GM15510 (cell line): ENCODE data around the gene SUFU.

Experiments used
- POLR2A ChIP-seq: IDR thresholded peaks from 3 replicates; pipeline ENCODE4 v1.6.1; 2011; ENCODE audit warnings: borderline replicate concordance; ENCODE audit not compliant: insufficient read length; ENCODE audit errors: extremely low read depth

Gene SUFU

DNA sequence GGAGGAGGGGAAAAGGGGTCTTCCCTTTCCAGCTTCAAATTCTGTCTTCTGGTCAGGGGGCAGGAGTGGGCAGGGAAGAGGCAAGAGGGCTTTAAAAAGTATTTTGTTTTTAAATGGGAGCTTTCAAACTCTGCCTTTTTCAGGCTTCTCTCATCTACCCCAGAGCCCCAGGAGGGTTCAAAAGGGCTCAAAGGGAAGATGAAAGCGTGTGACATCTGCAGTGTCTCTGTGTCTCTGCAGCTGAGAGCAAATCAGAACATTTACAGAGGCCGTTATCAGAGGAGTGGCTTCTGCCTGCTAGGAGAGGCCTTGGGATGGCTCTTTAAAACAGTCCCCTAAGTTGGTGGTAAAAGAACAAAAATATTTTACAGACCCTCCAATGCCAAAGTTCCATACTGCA lies 170.8 kb downstream of the SUFU start:
- no peak for TF ChIP-seq POLR2A

DNA sequence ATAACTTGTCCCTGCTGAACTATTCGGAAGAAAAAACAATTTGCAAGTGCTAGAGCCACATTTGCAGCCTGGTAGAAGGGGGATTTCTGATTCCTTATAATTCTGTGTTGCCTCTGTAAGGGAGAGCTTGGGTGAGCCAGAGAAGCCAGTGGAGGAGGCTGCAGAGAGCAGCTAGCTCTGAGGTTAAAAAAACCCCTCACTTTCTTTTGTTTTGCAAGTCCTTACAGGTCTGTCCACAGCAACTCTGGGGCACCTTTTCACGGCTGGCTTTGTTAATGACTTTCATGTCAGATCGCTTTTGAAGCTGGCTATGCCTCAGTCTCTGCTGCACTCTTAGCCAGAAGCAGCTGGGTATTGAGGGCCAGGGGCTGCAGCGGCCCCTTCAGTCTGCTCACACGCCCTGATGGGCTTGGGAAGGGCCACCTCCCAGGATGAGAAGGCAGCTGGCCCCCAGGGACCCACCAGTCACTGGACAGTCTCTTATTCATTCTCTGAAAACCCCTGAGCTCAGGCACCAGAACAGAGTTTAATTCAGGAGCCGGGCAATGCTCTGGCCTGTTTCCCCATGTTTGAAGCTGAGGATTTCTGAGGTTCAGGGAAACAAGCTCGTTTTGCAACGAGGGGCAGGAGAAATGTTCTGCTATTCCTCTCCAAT lies 171.4 kb downstream of the SUFU start:
- TF ChIP-seq POLR2A = no peak

DNA sequence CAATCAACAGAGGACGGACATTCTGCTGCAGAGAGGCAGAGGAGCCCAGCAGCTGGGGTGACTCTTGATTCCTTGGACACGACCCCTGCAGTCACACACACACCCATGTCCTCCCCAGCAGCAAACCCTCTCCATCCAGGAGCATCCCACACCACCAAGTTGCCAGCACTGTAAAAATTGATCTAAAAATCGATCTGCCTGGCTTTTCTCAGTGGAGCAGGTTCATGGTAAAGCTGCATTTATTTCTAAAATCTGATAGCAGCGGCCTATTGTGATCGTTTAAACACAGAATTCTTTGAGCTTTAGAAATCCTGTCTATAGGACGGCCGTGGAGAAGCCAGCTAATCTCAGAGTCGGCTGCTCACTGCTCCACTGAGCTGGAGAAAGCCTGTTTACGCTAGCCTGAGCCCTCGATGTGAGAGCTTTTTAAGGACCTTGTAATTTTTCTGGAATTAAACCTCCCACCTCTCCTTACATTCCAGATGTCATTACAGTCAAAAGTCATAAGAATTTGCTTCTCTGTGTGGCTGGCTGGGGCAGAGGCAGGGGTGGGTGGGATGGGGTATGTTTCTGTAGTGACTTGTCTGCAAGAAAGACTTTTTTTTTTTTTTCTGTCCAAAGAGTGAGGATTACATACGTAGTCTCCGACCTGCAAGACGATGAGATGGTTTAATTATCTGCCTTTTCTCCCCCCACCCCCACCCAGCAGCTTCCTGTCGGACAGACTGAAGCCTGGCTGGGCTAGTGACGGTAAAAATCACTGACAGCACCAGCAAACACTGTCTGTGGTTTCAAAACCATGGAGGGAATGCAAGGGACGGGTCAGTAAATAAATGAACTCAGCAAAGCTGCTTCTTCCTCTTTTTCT lies 172.1 kb downstream of the SUFU start:
- no peak for TF ChIP-seq POLR2A

DNA sequence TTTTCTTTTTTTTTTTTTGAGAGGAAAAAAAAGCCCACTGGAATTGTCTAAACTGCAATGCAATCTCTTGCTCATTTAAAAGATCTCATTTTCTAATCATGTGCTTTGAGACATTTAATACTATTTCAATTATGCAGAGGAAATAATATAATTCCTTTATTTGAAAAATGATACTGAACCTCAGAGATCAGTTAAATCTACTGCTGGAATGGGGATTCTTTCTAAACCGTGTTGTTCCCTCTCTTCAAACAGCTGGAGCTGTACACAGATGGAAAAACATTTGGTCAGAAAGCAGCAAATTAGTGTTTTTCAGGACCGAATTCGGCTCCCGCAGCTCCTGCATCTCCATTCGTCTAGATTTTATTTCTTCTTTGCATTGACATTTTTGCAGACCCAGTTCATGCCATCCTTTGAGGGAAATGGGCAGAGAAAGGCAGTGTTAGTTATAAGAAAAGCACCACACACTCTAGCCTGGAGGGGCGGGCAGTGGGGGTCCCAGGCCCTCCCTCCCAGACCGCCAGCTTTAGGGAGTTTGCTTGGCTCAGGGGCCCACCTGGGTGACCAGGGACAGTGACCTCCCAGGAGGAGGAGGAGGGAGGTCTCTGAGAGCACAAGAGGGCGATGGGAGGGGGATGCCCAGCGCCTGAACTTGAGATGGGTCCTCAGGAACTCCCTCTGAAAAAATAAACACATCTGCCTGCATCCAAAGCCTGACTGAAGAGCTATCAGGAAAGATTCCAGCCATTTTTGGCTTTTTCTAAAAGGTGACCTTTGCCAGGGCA lies 173.0 kb downstream of the SUFU start:
- TF ChIP-seq POLR2A = no peak

DNA sequence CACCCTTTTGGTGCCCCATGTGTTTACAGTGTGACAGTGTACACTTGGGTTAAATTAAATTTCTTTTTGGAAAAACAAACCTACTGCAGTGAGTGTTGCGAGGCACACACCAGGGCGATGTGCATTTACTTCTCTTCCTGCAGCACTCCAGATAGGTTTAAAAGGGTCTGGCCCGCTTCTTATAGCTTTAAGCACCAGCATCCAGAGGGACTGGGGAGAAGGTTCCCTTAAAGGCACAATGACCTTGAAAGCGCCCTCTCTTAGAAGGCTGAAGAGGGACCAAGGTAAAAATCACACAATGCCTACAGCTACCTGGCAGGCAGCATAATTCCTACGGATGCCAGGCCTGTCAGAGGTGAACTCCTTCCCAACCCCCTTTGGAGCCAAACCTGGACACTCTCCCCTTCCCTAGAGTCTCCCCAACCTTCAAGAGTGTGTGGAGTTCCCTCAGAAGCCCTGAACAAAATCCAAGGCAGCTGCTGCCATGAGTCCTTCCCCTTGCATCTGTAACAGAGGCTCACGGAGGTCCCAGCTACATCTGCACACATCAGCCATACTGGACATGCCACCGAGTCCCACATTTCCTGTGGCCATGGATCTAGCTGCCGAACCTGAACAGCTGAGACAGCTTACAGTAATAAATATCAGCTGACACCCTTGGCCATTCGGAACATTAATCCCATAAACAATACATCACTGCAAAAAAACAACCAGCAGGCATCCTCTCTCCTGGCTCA lies 173.7 kb downstream of the SUFU start:
- TF ChIP-seq POLR2A = no peak

DNA sequence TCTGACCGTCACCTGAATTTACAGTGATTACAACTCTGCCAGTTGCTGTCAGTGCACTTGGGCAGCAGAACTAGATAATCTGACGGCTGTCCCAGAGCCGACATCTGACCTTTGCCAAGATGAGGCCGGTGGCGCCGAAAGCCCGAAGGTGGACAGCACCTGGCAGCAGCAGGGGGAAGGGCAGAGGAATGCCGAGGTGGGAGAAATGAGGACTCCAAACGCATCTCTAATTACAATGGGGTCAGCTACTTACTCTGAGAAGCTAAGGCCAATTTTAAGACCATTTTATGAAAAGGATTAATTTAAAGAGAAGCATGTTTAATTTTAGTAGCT lies 174.3 kb downstream of the SUFU start:
- TF ChIP-seq POLR2A = no peak

DNA sequence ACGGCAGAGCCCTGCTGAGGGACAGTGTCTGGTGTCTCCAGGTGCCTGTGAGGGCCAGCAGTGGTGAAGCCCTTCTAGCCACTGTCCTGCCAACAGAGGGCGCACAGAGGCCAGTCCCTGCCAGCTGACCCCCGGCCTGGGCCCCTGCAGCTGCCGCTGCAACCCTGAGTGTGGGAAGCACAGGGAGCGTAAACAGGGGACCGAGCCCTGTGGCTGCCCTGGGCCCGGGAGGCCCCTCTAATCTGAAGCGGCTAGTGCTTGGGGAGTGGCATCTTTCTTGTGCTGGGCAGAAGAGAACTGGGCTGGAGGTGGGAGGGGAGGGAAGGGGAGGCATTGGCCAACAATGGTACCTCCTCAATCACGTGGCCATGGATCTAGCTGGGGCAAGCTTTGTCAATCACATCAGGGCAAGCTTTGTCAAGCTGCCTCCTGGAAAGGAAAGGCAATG lies 175.1 kb downstream of the SUFU start:
- TF ChIP-seq POLR2A = no peak

DNA sequence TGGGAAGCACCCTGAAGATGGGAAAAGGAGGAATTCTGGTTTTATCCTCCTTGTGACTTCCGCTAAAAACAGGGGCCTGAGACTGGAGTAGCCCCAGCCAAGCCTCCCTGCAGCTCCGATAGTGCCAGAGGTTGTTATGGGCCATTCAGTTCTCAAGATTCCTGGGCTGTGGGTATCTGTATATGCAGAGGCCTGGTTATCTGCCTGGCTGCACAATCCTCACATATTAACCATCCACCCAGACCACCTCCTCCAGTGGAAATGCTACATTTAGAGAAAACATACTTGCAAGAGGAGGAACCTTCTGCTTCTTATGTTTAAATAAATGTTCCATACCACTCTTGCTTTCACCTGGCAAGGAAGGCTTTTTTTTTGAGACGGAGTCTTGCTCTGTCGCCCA lies 175.8 kb downstream of the SUFU start:
- no peak for TF ChIP-seq POLR2A

DNA sequence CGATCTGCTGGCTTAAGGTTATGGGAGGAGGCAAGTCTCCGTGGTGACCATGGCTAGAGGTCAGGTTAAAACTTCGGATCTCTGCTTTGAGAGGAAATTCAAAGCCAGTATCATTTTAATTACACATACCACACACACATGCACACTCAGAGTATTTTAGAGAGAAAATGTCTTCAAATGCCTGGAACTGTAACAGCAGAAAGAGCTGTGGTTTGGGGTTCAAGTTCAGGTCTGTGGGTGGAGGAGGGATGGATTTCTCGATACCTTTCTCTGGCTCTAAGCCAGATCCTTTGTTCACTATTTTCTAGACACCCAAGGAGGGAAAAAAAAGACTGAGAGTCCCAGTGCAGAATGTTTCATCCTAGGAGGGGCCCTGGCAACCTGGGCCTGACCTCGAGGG lies 177.9 kb downstream of the SUFU start:
- no peak for TF ChIP-seq POLR2A

DNA sequence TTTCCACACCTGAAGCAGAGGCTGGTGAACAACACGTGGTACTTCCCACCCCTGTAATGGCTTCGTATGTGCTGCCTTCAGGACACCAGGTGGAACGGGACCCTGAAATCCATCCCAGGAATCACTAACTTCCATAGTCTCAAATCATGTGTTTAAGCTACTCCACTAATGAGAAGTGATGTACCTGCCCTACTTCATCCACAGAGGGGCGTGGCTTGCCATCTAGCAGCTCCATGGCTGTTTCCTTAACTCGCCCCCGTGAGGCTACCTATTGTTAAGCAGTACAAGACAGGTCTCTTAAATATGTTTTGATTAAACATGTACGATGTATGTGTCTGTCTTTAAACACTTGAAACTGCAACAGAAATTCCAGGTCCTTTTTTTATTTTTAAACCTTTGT lies 178.6 kb downstream of the SUFU start:
- no peak for TF ChIP-seq POLR2A

DNA sequence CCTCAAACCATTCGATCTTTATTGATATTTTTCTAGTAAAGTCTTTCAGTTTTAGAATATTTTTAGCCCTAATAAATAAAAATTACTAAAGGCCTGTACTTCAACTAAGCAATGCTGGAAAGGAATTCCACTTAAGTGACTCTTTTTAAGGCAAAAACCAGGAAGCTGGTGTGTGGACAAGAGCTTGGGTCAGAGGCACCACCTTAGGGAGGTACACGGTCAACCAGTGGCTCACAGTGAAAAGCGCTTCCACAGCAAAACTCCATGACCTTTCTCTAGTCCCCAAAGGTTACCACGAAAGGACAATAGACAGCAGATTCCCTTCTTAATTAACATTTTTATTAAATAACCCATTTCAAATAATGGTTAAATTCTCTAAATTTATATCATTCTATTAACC lies 179.2 kb downstream of the SUFU start:
- no peak for TF ChIP-seq POLR2A
